WTC11 (cell line): ENCODE results near the gene ZNF804B. TPM values are rescaled to one million over a fixed set of nuclear protein-coding genes. Genes with fewer than 3 reads are reported as not detected.

ENCODE experiments used
- ATAC-seq: fragments of 200-7000 bp; cut with Tn5 transposase; 2 replicates; pipeline ENCODE4 v1.10.0; 2021; ENCODE audit warnings: mild to moderate bottlenecking, moderate library complexity
- CTCF ChIA-PET: fragments of 300-600 bp; sonication (Branson Sonifier 250); formaldehyde crosslinking; loops from one replicate; lab custom pipeline; 2021; ENCODE audit warnings: antibody characterized with exemption; lab: Charles Lee
- POLR2A ChIA-PET: fragments of 350-600 bp; sonication (Branson Sonifier 250); formaldehyde crosslinking; loops from one replicate; lab custom pipeline; 2021; ENCODE audit warnings: antibody characterized with exemption; lab: Charles Lee
- DNase-seq: peaks from one replicate; pipeline ENCODE4 v3.0.0; 2021; ENCODE audit warnings: low spot score
- H3K27ac Mint-ChIP-seq: 2 replicates; pipeline ENCODE4 v1.8.0; 2021; ENCODE audit warnings: mixed read lengths
- H3K27me3 Mint-ChIP-seq: 2 replicates; pipeline ENCODE4 v1.8.0; 2021; ENCODE audit warnings: low read depth, mild to moderate bottlenecking, moderate library complexity, mixed read lengths
- H3K36me3 Mint-ChIP-seq: 2 replicates; pipeline ENCODE4 v1.8.0; 2021; ENCODE audit warnings: mixed read lengths
- H3K4me1 Mint-ChIP-seq: 2 replicates; pipeline ENCODE4 v1.8.0; 2022; ENCODE audit warnings: mixed read lengths
- H3K4me3 Mint-ChIP-seq: 2 replicates; pipeline ENCODE4 v1.8.0; 2021; ENCODE audit warnings: mild to moderate bottlenecking, moderate library complexity, mixed read lengths
- H3K9me3 Mint-ChIP-seq: 2 replicates; pipeline ENCODE4 v1.8.0; 2021; ENCODE audit warnings: mixed read lengths
- ATF6 ChIP-seq: sonication (generic); formaldehyde crosslinking; IDR thresholded peaks from 2 replicates; pipeline ENCODE4 v1.8.1; 2023; ENCODE audit warnings: mild to moderate bottlenecking, missing genetic modification reagents
- CREB1 ChIP-seq: sonication (generic); formaldehyde crosslinking; IDR thresholded peaks from 2 replicates; pipeline ENCODE4 v1.8.0; 2023; ENCODE audit warnings: mild to moderate bottlenecking, missing genetic modification reagents
- ELF4 ChIP-seq: sonication (generic); formaldehyde crosslinking; IDR thresholded peaks from 2 replicates; pipeline ENCODE4 v1.8.1; 2022; ENCODE audit warnings: low read depth, mild to moderate bottlenecking, moderate library complexity, missing genetic modification reagents
- ERG ChIP-seq: fragments of 250-450 bp; sonication (Bioruptor Pico); IDR thresholded peaks from 2 replicates; pipeline ENCODE4 v1.8.0; 2021; ENCODE audit warnings: mild to moderate bottlenecking
- HMGXB4 ChIP-seq: sonication (generic); formaldehyde crosslinking; IDR thresholded peaks from 2 replicates; pipeline ENCODE4 v1.8.1; 2023; ENCODE audit warnings: mild to moderate bottlenecking, moderate library complexity, missing genetic modification reagents
- JUN ChIP-seq: sonication (generic); formaldehyde crosslinking; IDR thresholded peaks from 2 replicates; pipeline ENCODE4 v1.8.0; 2023; ENCODE audit warnings: mild to moderate bottlenecking, missing genetic modification reagents
- MXD4 ChIP-seq: fragments of 250-450 bp; sonication (Bioruptor Pico); IDR thresholded peaks from 2 replicates; pipeline ENCODE4 v1.8.0; 2021; ENCODE audit warnings: mild to moderate bottlenecking, moderate library complexity, borderline replicate concordance
- MYBL2 ChIP-seq: sonication (generic); formaldehyde crosslinking; IDR thresholded peaks from 2 replicates; pipeline ENCODE4 v1.8.1; 2023; ENCODE audit warnings: mild to moderate bottlenecking, moderate library complexity, missing genetic modification reagents
- NFATC4 ChIP-seq: fragments of 250-450 bp; sonication (Bioruptor Pico); IDR thresholded peaks from 2 replicates; pipeline ENCODE4 v1.9.0; 2021; ENCODE audit warnings: mild to moderate bottlenecking
- NFE2L1 ChIP-seq: sonication (generic); formaldehyde crosslinking; IDR thresholded peaks from 2 replicates; pipeline ENCODE4 v1.8.1; 2023; ENCODE audit warnings: missing genetic modification reagents
- NFYB ChIP-seq: sonication (generic); formaldehyde crosslinking; conservative IDR thresholded peaks from 2 replicates; pipeline ENCODE4 v1.8.0; 2022; ENCODE audit warnings: low read depth, missing genetic modification reagents
- NR1H2 ChIP-seq: sonication (generic); formaldehyde crosslinking; IDR thresholded peaks from 2 replicates; pipeline ENCODE4 v1.9.0; 2021; ENCODE audit warnings: mild to moderate bottlenecking, moderate library complexity, missing genetic modification reagents
- NR3C1 ChIP-seq: sonication (generic); formaldehyde crosslinking; conservative IDR thresholded peaks from 2 replicates; pipeline ENCODE4 v1.8.1; 2023; ENCODE audit warnings: low read depth, mild to moderate bottlenecking, missing genetic modification reagents
- PRDM15 ChIP-seq: sonication (generic); formaldehyde crosslinking; IDR thresholded peaks from 2 replicates; pipeline ENCODE4 v1.8.0; 2022; ENCODE audit warnings: missing genetic modification reagents
- SOX15 ChIP-seq: fragments of 250-450 bp; sonication (Bioruptor Pico); IDR thresholded peaks from 2 replicates; pipeline ENCODE4 v1.9.0; 2021; ENCODE audit warnings: mild to moderate bottlenecking
- SP1 ChIP-seq: sonication (generic); formaldehyde crosslinking; conservative IDR thresholded peaks from 2 replicates; pipeline ENCODE4 v1.8.1; 2022; ENCODE audit warnings: missing genetic modification reagents
- TEAD1 ChIP-seq: sonication (generic); formaldehyde crosslinking; IDR thresholded peaks from 2 replicates; pipeline ENCODE4 v1.8.0; 2022; ENCODE audit warnings: mild to moderate bottlenecking, missing genetic modification reagents
- USF2 ChIP-seq: sonication (generic); formaldehyde crosslinking; IDR thresholded peaks from 2 replicates; pipeline ENCODE4 v1.8.1; 2023; ENCODE audit warnings: mild to moderate bottlenecking, missing genetic modification reagents, moderate library complexity
- ZBTB43 ChIP-seq: sonication (generic); formaldehyde crosslinking; IDR thresholded peaks from 2 replicates; pipeline ENCODE4 v1.8.1; 2023; ENCODE audit warnings: mild to moderate bottlenecking, missing genetic modification reagents
- ZNF512 ChIP-seq: sonication (generic); formaldehyde crosslinking; IDR thresholded peaks from 2 replicates; pipeline ENCODE4 v1.8.1; 2022; ENCODE audit warnings: missing genetic modification reagents, borderline replicate concordance
- total RNA-seq: library from RNA; stranded (reverse); gene quantifications from 3 replicates; pipeline ENCODE4 v1.2.3, GENCODE V29; 2021

Gene ZNF804B
- total RNA-seq, 1 experiment from 2014 or later, result 0.04 TPM

GRCh38 chr7:89247207-89247606 lies 487.7 kb downstream of the ZNF804B start:
- CTCF ChIA-PET, result interaction anchor here (1.4 kb wide), 1 partner anchor 902 kb away, joined by 3 read pairs; no protein-coding TSS in a partner anchor
- Mint-ChIP-seq H3K4me1 (no peaks in the 10 kb centered on the region), H3K36me3 (peaks cover 18% of the 10 kb centered on the region), H3K9me3 (peaks cover 35% of the 10 kb centered on the region), H3K4me3 (no peak overlapping the region), H3K27ac (no peak overlapping the region), H3K27me3 (no peaks in the 10 kb centered on the region)
- peak; percentile 64 for ATAC-seq
- peak; percentile 10 for DNase-seq
- TF ChIP-seq NR1H2 (CRISPR knock-in tag) (no peak), ELF4 (CRISPR knock-in tag) (no peak), ZNF512 (CRISPR knock-in tag) (no peak), TEAD1 (no peak)
- POLR2A ChIA-PET, result no interaction called here

GRCh38 chr7:89259085-89259484 lies 499.6 kb downstream of the ZNF804B start:
- H3K36me3 Mint-ChIP-seq, result no peaks in the 10 kb centered on the region
- ATAC-seq, result no peak
- ChIA-PET CTCF (no interaction called here), POLR2A (no interaction called here)
- H3K4me1 Mint-ChIP-seq, result peaks cover 2% of the 10 kb centered on the region; the same call in 1 of the 2 replicates
- no peak overlapping the region for H3K4me3 Mint-ChIP-seq
- no peak for TF ChIP-seq MXD4
- TF ChIP-seq ERG (CRISPR knock-in tag), result no peak
- TF ChIP-seq SP1 (CRISPR knock-in tag), result no peak
- TF ChIP-seq ZBTB43, result no peak
- no peak overlapping the region for H3K27ac Mint-ChIP-seq
- H3K9me3 Mint-ChIP-seq, result no peaks in the 10 kb centered on the region
- DNase-seq, result no peak
- H3K27me3 Mint-ChIP-seq, result no peaks in the 10 kb centered on the region

- no peaks in the 10 kb centered on the region for H3K27me3 Mint-ChIP-seq
- H3K27ac Mint-ChIP-seq, result no peak overlapping the region
- POLR2A ChIA-PET, result no interaction called here
- H3K9me3 Mint-ChIP-seq, result no peaks in the 10 kb centered on the region
- peaks cover 2% of the 10 kb centered on the region; the same call in 1 of the 2 replicates for H3K4me1 Mint-ChIP-seq
- no peaks in the 10 kb centered on the region for H3K36me3 Mint-ChIP-seq
- DNase-seq (no peak), ATAC-seq (no peak)
- CTCF ChIA-PET, result no interaction called here
- no peak overlapping the region for H3K4me3 Mint-ChIP-seq
- no peak for TF ChIP-seq ELF4 (CRISPR knock-in tag)
- no peak for TF ChIP-seq HMGXB4 (CRISPR knock-in tag)
- TF ChIP-seq NR3C1 (CRISPR knock-in tag), result no peak
- no peak for TF ChIP-seq PRDM15
- TF ChIP-seq NFE2L1 (CRISPR knock-in tag), result no peak
- no peak for TF ChIP-seq CREB1 (CRISPR knock-in tag)
- TF ChIP-seq NFATC4 (CRISPR knock-in tag), result no peak
- no peak for TF ChIP-seq JUN (CRISPR knock-in tag)
- TF ChIP-seq MYBL2, result no peak
- TF ChIP-seq USF2 (CRISPR knock-in tag), result no peak
- no peak for TF ChIP-seq SOX15
- TF ChIP-seq NFYB (CRISPR knock-in tag), result no peak
- no peak for TF ChIP-seq ATF6
- TF ChIP-seq, all 79 proteins: peak for 0
Measured at GRCh38 chr7:89264126-89264525, 504.6 kb downstream of the ZNF804B start.
